Measurements from ENCODE around the gene IQGAP2. TPM values are rescaled to one million over a fixed set of nuclear protein-coding genes. Genes with fewer than 3 reads are reported as not detected.

IQGAP2 gene
- total RNA-seq, 2 donors from 2014 or later = 15.3 to 17.6 TPM

DNA sequence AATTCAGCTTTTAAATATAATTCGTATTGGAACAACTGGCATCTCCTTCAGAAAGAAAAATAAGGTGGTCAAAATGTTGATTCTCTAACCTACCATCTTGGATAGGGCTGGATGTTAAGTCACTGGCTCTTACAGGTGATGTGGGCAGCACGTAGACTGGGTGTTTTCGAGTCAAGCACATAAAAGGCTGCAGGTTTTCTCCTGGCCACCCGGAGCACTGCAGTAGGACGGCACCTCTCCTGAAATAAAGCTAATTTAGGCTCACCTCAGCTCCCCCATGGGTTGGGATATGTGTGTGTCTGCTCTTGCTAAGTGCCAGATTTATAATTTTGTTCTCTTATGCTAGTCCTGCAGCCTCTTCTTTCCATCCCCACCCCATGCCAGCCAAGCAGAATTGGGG is 80.3 kb downstream of the IQGAP2 start:
- DNase-seq (ENCODE audit: low spot score) = no peak
- Histone ChIP-seq H3K27me3 (replicated peaks; ENCODE audit: insufficient read depth) (no peaks in the 10 kb centered on the region), H3K27ac (no peak overlapping the region), H3K4me1 (ENCODE audit: control insufficient read depth in 1 of 2, low read depth in 2 of 2) (no peaks in the 10 kb centered on the region), H3K9me3 (no peaks in the 10 kb centered on the region), H3K36me3 (no peaks in the 10 kb centered on the region), H3K4me3 (no peak overlapping the region)
- TF ChIP-seq, protein P1, sequence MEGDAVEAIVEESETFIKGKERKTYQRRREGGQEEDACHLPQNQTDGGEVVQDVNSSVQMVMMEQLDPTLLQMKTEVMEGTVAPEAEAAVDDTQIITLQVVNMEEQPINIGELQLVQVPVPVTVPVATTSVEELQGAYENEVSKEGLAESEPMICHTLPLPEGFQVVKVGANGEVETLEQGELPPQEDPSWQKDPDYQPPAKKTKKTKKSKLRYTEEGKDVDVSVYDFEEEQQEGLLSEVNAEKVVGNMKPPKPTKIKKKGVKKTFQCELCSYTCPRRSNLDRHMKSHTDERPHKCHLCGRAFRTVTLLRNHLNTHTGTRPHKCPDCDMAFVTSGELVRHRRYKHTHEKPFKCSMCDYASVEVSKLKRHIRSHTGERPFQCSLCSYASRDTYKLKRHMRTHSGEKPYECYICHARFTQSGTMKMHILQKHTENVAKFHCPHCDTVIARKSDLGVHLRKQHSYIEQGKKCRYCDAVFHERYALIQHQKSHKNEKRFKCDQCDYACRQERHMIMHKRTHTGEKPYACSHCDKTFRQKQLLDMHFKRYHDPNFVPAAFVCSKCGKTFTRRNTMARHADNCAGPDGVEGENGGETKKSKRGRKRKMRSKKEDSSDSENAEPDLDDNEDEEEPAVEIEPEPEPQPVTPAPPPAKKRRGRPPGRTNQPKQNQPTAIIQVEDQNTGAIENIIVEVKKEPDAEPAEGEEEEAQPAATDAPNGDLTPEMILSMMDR (IDR thresholded peaks at IDR 0.05) = no peak
- no peak for ATAC-seq (ENCODE audit: insufficient number of reproducible peaks, low FRiP score, low read depth)

DNA sequence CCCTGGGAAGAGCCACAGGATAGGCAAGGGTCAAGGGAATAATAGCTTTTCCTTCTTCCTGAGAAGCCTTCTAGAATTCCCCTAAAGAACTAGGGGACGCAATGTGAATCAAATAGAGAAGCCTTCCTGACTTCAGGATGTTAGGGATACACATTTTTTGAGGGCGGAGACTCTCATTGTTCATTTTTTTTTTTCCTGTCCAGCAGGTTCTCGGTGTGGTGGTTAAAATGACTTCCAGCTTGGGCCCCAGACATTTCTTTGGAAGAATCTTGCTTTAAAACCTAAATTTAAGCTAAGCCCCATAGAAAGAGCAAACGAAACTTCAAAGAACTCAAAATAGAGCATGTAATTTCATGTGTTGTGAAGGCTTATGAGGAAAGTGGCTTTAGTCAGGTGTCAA is 80.8 kb downstream of the IQGAP2 start:
- Histone ChIP-seq H3K4me1 (ENCODE audit: control insufficient read depth in 1 of 2, low read depth in 2 of 2) (no peaks in the 10 kb centered on the region), H3K27me3 (replicated peaks; ENCODE audit: insufficient read depth) (no peaks in the 10 kb centered on the region), H3K4me3 (no peak overlapping the region), H3K27ac (no peak overlapping the region), H3K36me3 (no peaks in the 10 kb centered on the region), H3K9me3 (no peaks in the 10 kb centered on the region)
- DNase-seq (ENCODE audit: low spot score) (no peak), ATAC-seq (ENCODE audit: insufficient number of reproducible peaks, low FRiP score, low read depth) (no peak)
- TF ChIP-seq, protein P1 (IDR thresholded peaks at IDR 0.05) = no peak

DNA sequence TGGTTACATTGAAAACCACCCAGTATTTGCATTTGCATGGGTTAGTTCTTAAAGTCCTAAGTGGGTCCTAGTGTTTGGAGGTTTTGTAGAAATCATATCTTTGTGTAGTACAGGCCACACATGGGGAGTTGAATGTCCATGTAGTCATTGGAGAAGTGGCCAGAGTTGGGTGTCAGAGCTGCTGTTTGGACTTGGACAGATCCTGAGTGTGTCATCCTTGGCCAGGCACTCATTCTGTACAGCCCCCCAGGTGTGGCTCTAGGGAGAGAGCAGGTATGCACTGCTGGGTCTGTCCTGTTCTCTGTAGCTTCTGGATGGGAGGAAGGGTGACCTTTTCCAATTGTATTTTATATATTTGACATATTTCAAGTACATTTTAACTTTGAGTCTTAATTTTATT is 82.4 kb downstream of the IQGAP2 start:
- Histone ChIP-seq H3K36me3 (no peaks in the 10 kb centered on the region), H3K4me3 (no peak overlapping the region), H3K9me3 (no peaks in the 10 kb centered on the region), H3K27ac (no peak overlapping the region), H3K27me3 (replicated peaks; ENCODE audit: insufficient read depth) (no peaks in the 10 kb centered on the region), H3K4me1 (ENCODE audit: control insufficient read depth in 1 of 2, low read depth in 2 of 2) (no peaks in the 10 kb centered on the region)
- TF ChIP-seq, protein P1 (IDR thresholded peaks at IDR 0.05) = no peak
- ATAC-seq (ENCODE audit: insufficient number of reproducible peaks, low FRiP score, low read depth) (no peak), DNase-seq (ENCODE audit: low spot score) (no peak)

DNA sequence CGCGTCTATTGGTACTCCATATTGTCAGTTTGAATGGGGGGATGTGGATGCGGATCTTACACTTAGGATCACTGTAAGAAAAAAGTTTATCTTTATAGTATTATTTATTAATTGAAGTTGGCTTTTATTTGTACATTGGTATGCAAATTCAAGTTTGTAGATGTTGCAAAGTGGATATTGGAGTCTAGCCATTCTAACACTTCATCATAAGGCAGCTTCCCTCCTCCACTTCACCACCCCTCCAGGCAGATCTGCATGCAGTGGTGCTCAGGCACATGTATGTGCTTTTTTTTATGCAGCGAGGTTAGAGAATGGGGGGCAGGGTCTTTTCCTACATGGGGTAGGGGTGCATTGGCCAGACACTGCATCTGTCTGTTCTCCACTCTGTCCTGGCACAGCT is 84.3 kb downstream of the IQGAP2 start:
- H3K27ac ChIP-seq = no peak overlapping the region

DNA sequence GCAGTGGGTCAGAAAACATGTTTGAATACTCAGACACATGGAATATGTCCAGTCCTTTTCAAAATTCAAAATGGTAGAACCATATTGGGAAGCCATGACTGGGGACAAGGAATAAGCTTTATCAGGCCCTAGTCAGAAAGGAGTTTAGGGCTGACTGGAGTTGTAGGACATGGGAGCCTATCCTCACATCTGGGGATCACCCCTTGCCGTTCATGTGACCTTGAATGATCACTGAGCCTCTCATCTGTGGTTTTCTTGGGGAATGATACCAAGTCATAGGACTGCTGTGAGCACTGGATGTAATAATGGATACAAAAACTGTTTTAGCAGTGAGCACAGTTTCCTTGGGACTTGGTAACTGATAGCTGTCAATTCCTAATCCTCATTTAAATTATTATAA is 84.7 kb downstream of the IQGAP2 start:
- no peak for ATAC-seq (ENCODE audit: insufficient number of reproducible peaks, low FRiP score, low read depth)
- TF ChIP-seq, protein P1 (IDR thresholded peaks at IDR 0.05) = no peak

More for the DNA sequence above, 84.3 kb downstream of the IQGAP2 start:
- Histone ChIP-seq H3K27me3 (replicated peaks; ENCODE audit: insufficient read depth) (no peaks in the 10 kb centered on the region), H3K9me3 (no peaks in the 10 kb centered on the region), H3K4me1 (ENCODE audit: control insufficient read depth in 1 of 2, low read depth in 2 of 2) (no peaks in the 10 kb centered on the region), H3K4me3 (no peak overlapping the region), H3K36me3 (no peaks in the 10 kb centered on the region)
- TF ChIP-seq, protein P1 (IDR thresholded peaks at IDR 0.05) = no peak
- no peak for DNase-seq (ENCODE audit: low spot score)
- ATAC-seq (ENCODE audit: insufficient number of reproducible peaks, low FRiP score, low read depth) = no peak

More for the DNA sequence above, 84.7 kb downstream of the IQGAP2 start:
- H3K4me3 ChIP-seq = no peak overlapping the region
- H3K27me3 ChIP-seq (replicated peaks; ENCODE audit: insufficient read depth) = no peaks in the 10 kb centered on the region
- no peaks in the 10 kb centered on the region for H3K4me1 ChIP-seq (ENCODE audit: control insufficient read depth in 1 of 2, low read depth in 2 of 2)
- H3K9me3 ChIP-seq = no peaks in the 10 kb centered on the region
- no peak for DNase-seq (ENCODE audit: low spot score)
- H3K27ac ChIP-seq = no peak overlapping the region
- no peaks in the 10 kb centered on the region for H3K36me3 ChIP-seq
